UCSD-AML1 (cell line): ENCODE measurements around the gene CATSPERB.
"Not testable (repeated sequence)": the region's sequence is repeated elsewhere in the genome, so short reads cannot be mapped to it uniquely, and the experiment has no call there.

ENCODE experiments used
- DNase-seq: peaks from one replicate; lab custom pipeline; 2025; ENCODE audit not compliant: unreplicated experiment; lab: John Stamatoyannopoulos, UW

The CATSPERB gene

GRCh38 chr14:91582761-91583160 is 149.1 kb downstream of the CATSPERB start:
- DNase-seq, result no peak

- DNase-seq, result no peak
Measured at GRCh38 chr14:91580876-91581577, 150.9 kb downstream of the CATSPERB start.

GRCh38 chr14:91577632-91578233 is 154.2 kb downstream of the CATSPERB start:
- no peak for DNase-seq

- DNase-seq, result no peak
Measured at GRCh38 chr14:91575469-91576208, 156.2 kb downstream of the CATSPERB start.

- DNase-seq, result no peak
Measured at GRCh38 chr14:91573894-91574837, 157.7 kb downstream of the CATSPERB start.

- DNase-seq, result no peak
Measured at GRCh38 chr14:91573528-91573893, 158.4 kb downstream of the CATSPERB start.

GRCh38 chr14:91570021-91570420 is 161.9 kb downstream of the CATSPERB start:
- DNase-seq, result no peak

GRCh38 chr14:91569301-91569700 is 162.6 kb downstream of the CATSPERB start:
- no peak for DNase-seq

GRCh38 chr14:91568626-91569025 is 163.3 kb downstream of the CATSPERB start:
- no peak for DNase-seq

GRCh38 chr14:91567827-91568226 is 164.1 kb downstream of the CATSPERB start:
- DNase-seq, result not testable (repeated sequence)

GRCh38 chr14:91555531-91555930 is 176.4 kb downstream of the CATSPERB start:
- no peak for DNase-seq

GRCh38 chr14:91554535-91555332 is 177.2 kb downstream of the CATSPERB start:
- DNase-seq, result no peak

GRCh38 chr14:91548108-91548507 is 183.8 kb downstream of the CATSPERB start:
- DNase-seq, result no peak

- DNase-seq, result no peak
Measured at GRCh38 chr14:91545946-91546716, 185.8 kb downstream of the CATSPERB start.

GRCh38 chr14:91545204-91545603 is 186.7 kb downstream of the CATSPERB start:
- no peak for DNase-seq

- DNase-seq, result no peak
Measured at GRCh38 chr14:91536327-91536726, 195.6 kb downstream of the CATSPERB start.

GRCh38 chr14:91534059-91534458 is 197.8 kb downstream of the CATSPERB start:
- DNase-seq, result not testable (repeated sequence)

GRCh38 chr14:91533623-91534022 is 198.3 kb downstream of the CATSPERB start:
- DNase-seq, result no peak
